ENCODE results near the gene CACNB1.
A peak's percentile ranks its signal among the peaks of the same experiment; 100 is the strongest.

CACNB1 gene

DNA sequence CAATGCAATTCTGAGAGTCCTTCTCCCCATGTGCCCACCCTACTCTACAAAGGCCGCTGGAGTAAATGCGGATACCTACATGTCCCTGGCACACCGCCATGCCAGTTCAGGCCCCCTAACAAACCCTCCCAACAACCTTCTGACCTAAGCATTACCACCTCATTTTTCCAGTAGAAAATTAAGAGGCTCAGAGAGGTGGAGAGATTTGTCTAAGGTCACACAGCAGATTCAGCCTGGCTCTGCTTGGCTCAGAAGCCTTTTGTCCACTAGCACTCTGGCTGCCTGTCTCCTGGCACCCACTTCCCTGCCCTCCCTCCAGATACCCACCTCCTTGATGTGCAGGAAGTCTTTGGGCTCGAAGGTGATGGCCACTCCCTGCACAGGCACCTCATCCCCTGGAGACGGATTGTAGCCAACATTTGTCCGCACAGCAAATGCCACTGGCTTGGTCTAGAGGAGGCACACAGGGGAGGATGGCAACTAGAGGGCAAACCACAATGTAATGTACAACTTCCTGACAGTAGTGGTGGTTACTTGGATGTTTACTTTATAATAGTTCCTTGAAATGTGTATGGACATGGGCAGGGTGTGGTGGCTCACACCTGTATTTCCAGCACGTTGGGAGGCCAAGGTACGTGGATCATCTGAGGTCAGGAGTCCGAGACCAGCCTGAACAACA, 10.2 kb downstream of the CACNB1 start:
- no peak overlapping the region for H3K4ac ChIP-seq (ENCODE audit: low read depth, low read length)
- H3K9ac ChIP-seq (ENCODE audit: low read length), result no peak overlapping the region
- no peak overlapping the region for H4K8ac ChIP-seq (ENCODE audit: low read depth, low read length)
- no peaks in the 10 kb centered on the region for H3K9me3 ChIP-seq (ENCODE audit: insufficient read depth, low read depth, low read length)
- DNase-seq, result no peak
- H2AFZ ChIP-seq (ENCODE audit: insufficient read depth, low read length, poor library complexity), result no peak overlapping the region
- no peaks in the 10 kb centered on the region for H3K79me2 ChIP-seq (ENCODE audit: control insufficient read depth, insufficient read depth, low read length, poor library complexity)
- no peak overlapping the region for H3K14ac ChIP-seq (ENCODE audit: low read length)
- no peak overlapping the region for H2BK120ac ChIP-seq (ENCODE audit: insufficient read depth, low read length, poor library complexity)
- H3K4me1 ChIP-seq (ENCODE audit: control insufficient read depth in 1 of 2, insufficient read depth in 2 of 2, low read length in 2 of 2), result no peaks in the 10 kb centered on the region
- peaks cover 14 to 19% of the 10 kb centered on the region in 2 experiments for H3K36me3 ChIP-seq (ENCODE audit: control insufficient read depth in 1 of 2, insufficient read depth in 2 of 2, low read length in 2 of 2)
- no peaks in the 10 kb centered on the region for H3K27me3 ChIP-seq (ENCODE audit: insufficient read depth, low read length)
- no peak overlapping the region for H2BK12ac ChIP-seq (ENCODE audit: low read length)
- H3K18ac ChIP-seq (ENCODE audit: low read length), result no peak overlapping the region
- H3K79me1 ChIP-seq (ENCODE audit: low read length), result no peaks in the 10 kb centered on the region
- no peak overlapping the region for H4K91ac ChIP-seq (ENCODE audit: low read depth, low read length)
- no peak overlapping the region for H2BK5ac ChIP-seq (ENCODE audit: low read depth, low read length, poor library complexity)
- H3K4me3 ChIP-seq (ENCODE audit: low read depth, low read length), result no peak overlapping the region
- H3K4me2 ChIP-seq (ENCODE audit: low read length), result no peak overlapping the region
- H2AK5ac ChIP-seq (ENCODE audit: low read length), result no peak overlapping the region
- H3K27ac ChIP-seq (ENCODE audit: low read depth, low read length), result no peak overlapping the region
- WGBS (ENCODE audit: extremely low coverage, insufficient coverage, insufficient read length), result no CpG with 5 or more reads among the region's 9 CpGs
- H4K12ac ChIP-seq (ENCODE audit: low read depth, low read length), result no peak overlapping the region
- H3K23ac ChIP-seq (ENCODE audit: low read length), result no peak overlapping the region

DNA sequence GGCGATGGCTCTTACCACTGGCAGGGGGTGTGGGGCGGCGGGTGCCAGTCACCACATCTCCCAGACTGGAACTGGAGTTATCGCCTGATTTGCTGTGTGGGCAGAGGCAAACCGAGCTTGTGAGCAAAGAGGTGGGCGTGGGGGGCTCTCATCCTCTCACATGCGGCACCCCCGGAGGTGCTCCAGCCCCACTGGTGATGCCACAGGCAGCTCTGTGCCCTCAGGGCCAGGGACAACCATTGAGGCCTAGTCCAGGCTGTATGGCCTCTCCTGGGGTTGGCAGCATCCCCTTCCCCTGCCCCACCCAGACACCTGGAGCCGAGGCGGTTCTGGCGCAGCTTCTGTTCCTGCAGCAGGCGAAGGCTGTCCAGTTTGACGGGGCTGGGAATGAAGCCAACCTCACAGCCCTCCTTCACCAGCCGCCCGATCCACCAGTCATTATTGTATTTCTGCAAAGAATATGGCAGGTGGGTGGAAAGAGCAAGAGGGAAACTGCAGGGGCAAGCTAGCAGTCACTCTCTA, 10.9 kb downstream of the CACNB1 start:
- Histone ChIP-seq H3K79me1 (ENCODE audit: low read length) (no peaks in the 10 kb centered on the region), H2BK5ac (ENCODE audit: low read depth, low read length, poor library complexity) (no peak overlapping the region), H2AFZ (ENCODE audit: insufficient read depth, low read length, poor library complexity) (no peak overlapping the region), H2BK120ac (ENCODE audit: insufficient read depth, low read length, poor library complexity) (no peak overlapping the region), H2BK12ac (ENCODE audit: low read length) (no peak overlapping the region), H3K4me3 (ENCODE audit: low read depth, low read length) (no peak overlapping the region), H3K27ac (ENCODE audit: low read depth, low read length) (no peak overlapping the region), H3K4ac (ENCODE audit: low read depth, low read length) (no peak overlapping the region), H4K91ac (ENCODE audit: low read depth, low read length) (no peak overlapping the region), H2AK5ac (ENCODE audit: low read length) (no peak overlapping the region), H3K9ac (ENCODE audit: low read length) (no peak overlapping the region), H3K14ac (ENCODE audit: low read length) (no peak overlapping the region), H3K9me3 (ENCODE audit: insufficient read depth, low read depth, low read length) (no peaks in the 10 kb centered on the region), H3K27me3 (ENCODE audit: insufficient read depth, low read length) (no peaks in the 10 kb centered on the region), H3K23ac (ENCODE audit: low read length) (no peak overlapping the region), H3K36me3 (ENCODE audit: control insufficient read depth in 1 of 2, insufficient read depth in 2 of 2, low read length in 2 of 2) (peaks cover 14 to 16% of the 10 kb centered on the region in 2 experiments), H3K18ac (ENCODE audit: low read length) (no peak overlapping the region), H4K8ac (ENCODE audit: low read depth, low read length) (no peak overlapping the region), H3K4me2 (ENCODE audit: low read length) (no peak overlapping the region), H3K4me1 (ENCODE audit: control insufficient read depth in 1 of 2, insufficient read depth in 2 of 2, low read length in 2 of 2) (no peaks in the 10 kb centered on the region), H4K12ac (ENCODE audit: low read depth, low read length) (no peak overlapping the region), H3K79me2 (ENCODE audit: control insufficient read depth, insufficient read depth, low read length, poor library complexity) (no peaks in the 10 kb centered on the region)
- no peak for DNase-seq
- no CpG with 5 or more reads among the region's 15 CpGs for WGBS (ENCODE audit: extremely low coverage, insufficient coverage, insufficient read length)

DNA sequence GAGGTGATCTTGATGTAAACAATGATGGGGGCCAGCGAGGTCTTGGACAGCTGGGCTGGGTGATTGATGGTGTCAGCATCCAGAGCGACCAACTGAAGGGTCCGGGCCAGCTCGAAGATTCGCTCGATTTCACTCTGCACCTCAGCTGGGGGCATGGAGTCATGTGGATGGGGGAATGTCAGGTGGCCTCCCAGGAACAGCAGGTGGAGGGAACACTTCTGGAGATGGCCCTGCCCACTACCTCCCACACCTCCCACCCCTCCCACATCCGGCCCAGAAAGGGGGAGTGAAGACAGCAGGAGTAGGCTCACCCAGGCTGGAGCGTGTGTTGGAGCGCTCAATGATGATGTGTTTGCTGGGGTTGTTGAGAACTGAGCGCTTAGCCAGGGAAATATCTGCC, 13.7 kb downstream of the CACNB1 start:
- no peak overlapping the region for H2BK12ac ChIP-seq (ENCODE audit: low read length)
- no CpG with 5 or more reads among the region's 10 CpGs for WGBS (ENCODE audit: extremely low coverage, insufficient coverage, insufficient read length)
- no peak overlapping the region for H3K4me3 ChIP-seq (ENCODE audit: low read depth, low read length)
- no peak overlapping the region for H3K9ac ChIP-seq (ENCODE audit: low read length)
- no peak overlapping the region for H4K8ac ChIP-seq (ENCODE audit: low read depth, low read length)
- no peak overlapping the region for H3K23ac ChIP-seq (ENCODE audit: low read length)
- no peak overlapping the region for H2BK120ac ChIP-seq (ENCODE audit: insufficient read depth, low read length, poor library complexity)
- no peaks in the 10 kb centered on the region for H3K4me1 ChIP-seq (ENCODE audit: control insufficient read depth in 1 of 2, insufficient read depth in 2 of 2, low read length in 2 of 2)
- no peak overlapping the region for H3K18ac ChIP-seq (ENCODE audit: low read length)
- H2BK5ac ChIP-seq (ENCODE audit: low read depth, low read length, poor library complexity), result no peak overlapping the region
- no peaks in the 10 kb centered on the region for H3K79me2 ChIP-seq (ENCODE audit: control insufficient read depth, insufficient read depth, low read length, poor library complexity)
- H3K27ac ChIP-seq (ENCODE audit: low read depth, low read length), result no peak overlapping the region
- no peak overlapping the region for H3K14ac ChIP-seq (ENCODE audit: low read length)
- no peak overlapping the region for H3K4ac ChIP-seq (ENCODE audit: low read depth, low read length)
- H3K36me3 ChIP-seq (ENCODE audit: control insufficient read depth in 1 of 2, insufficient read depth in 2 of 2, low read length in 2 of 2), result peaks cover 11 to 13% of the 10 kb centered on the region in 2 experiments
- H3K27me3 ChIP-seq (ENCODE audit: insufficient read depth, low read length), result no peaks in the 10 kb centered on the region
- no peaks in the 10 kb centered on the region for H3K9me3 ChIP-seq (ENCODE audit: insufficient read depth, low read depth, low read length)
- no peak overlapping the region for H4K91ac ChIP-seq (ENCODE audit: low read depth, low read length)
- no peak overlapping the region for H2AFZ ChIP-seq (ENCODE audit: insufficient read depth, low read length, poor library complexity)
- DNase-seq, result no peak
- H3K4me2 ChIP-seq (ENCODE audit: low read length), result no peak overlapping the region
- no peak overlapping the region for H2AK5ac ChIP-seq (ENCODE audit: low read length)
- no peaks in the 10 kb centered on the region for H3K79me1 ChIP-seq (ENCODE audit: low read length)
- H4K12ac ChIP-seq (ENCODE audit: low read depth, low read length), result no peak overlapping the region

DNA sequence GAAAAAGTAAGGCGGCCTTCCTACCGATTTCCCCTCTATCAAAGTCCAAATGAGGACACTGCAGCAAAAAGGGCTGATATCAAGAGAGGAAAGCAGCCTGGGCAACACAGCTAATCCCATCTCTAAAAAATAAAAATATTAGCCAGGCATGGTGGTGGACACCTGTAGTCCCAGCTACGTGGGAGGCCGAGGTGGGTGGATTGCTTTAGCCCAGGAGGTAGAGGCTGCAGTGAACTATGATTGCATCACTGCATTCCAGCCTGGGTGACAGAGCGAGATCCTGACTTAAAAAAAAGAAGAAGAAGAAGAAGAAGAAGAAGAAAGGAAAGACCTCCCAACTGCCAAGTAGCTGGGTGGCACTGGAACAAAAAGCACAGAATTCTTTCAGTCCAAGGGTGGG, 14.4 kb downstream of the CACNB1 start:
- no peaks in the 10 kb centered on the region for H3K9me3 ChIP-seq (ENCODE audit: insufficient read depth, low read depth, low read length)
- no peak overlapping the region for H4K91ac ChIP-seq (ENCODE audit: low read depth, low read length)
- WGBS (ENCODE audit: extremely low coverage, insufficient coverage, insufficient read length), result no CpG with 5 or more reads among the region's 5 CpGs

More for the DNA sequence above, 14.4 kb downstream of the CACNB1 start:
- Histone ChIP-seq H3K23ac (ENCODE audit: low read length) (no peak overlapping the region), H3K4me3 (ENCODE audit: low read depth, low read length) (no peak overlapping the region), H3K36me3 (ENCODE audit: control insufficient read depth in 1 of 2, insufficient read depth in 2 of 2, low read length in 2 of 2) (peaks cover 11 to 13% of the 10 kb centered on the region in 2 experiments), H2AK5ac (ENCODE audit: low read length) (no peak overlapping the region), H3K79me1 (ENCODE audit: low read length) (no peaks in the 10 kb centered on the region), H2AFZ (ENCODE audit: insufficient read depth, low read length, poor library complexity) (no peak overlapping the region), H2BK5ac (ENCODE audit: low read depth, low read length, poor library complexity) (no peak overlapping the region), H2BK12ac (ENCODE audit: low read length) (no peak overlapping the region), H4K8ac (ENCODE audit: low read depth, low read length) (no peak overlapping the region), H2BK120ac (ENCODE audit: insufficient read depth, low read length, poor library complexity) (no peak overlapping the region), H3K14ac (ENCODE audit: low read length) (no peak overlapping the region), H3K4me2 (ENCODE audit: low read length) (no peak overlapping the region), H4K12ac (ENCODE audit: low read depth, low read length) (no peak overlapping the region), H3K4ac (ENCODE audit: low read depth, low read length) (no peak overlapping the region), H3K27ac (ENCODE audit: low read depth, low read length) (no peak overlapping the region), H3K9ac (ENCODE audit: low read length) (no peak overlapping the region), H3K27me3 (ENCODE audit: insufficient read depth, low read length) (no peaks in the 10 kb centered on the region), H3K79me2 (ENCODE audit: control insufficient read depth, insufficient read depth, low read length, poor library complexity) (no peaks in the 10 kb centered on the region), H3K18ac (ENCODE audit: low read length) (no peak overlapping the region), H3K4me1 (ENCODE audit: control insufficient read depth in 1 of 2, insufficient read depth in 2 of 2, low read length in 2 of 2) (no peaks in the 10 kb centered on the region)
- DNase-seq, result peak; percentile 27 to 49
